ENCODE results near the gene ADAMTS17. TPM values are rescaled to one million over a fixed set of nuclear protein-coding genes. Genes with fewer than 3 reads are reported as not detected.
A peak's percentile ranks its signal among the peaks of the same experiment; 100 is the strongest.

The ADAMTS17 gene
- total and polyA plus RNA-seq, 7 donors = 4.4 to 93.0 (median 7.2) TPM

DNA sequence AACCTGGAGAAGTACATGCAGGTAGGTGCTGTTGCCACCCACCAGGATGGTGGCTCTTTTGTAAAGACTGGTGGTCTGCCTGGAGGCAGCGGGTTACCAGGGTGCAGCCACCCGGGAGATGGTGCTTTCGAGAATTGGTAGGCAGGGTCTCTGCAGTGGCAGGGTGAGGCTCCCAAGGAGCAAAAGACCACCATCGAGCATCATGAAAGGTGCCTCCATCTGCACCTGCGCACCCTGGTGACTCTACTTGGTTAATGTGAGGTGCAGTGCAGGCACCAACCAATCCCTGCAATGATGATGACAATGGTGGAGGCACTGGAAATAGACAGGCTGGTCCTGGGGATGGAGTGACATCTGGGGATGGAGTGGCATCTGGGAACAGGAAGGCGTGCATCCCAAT is 236.7 kb downstream of the ADAMTS17 start:
- H3K4me1 ChIP-seq = no peaks in the 10 kb centered on the region
- DNase-seq (no peak), ATAC-seq (no peak)
- no peaks in the 10 kb centered on the region for H3K9me3 ChIP-seq
- H3K27ac ChIP-seq = no peak overlapping the region
- H3K4me3 ChIP-seq = no peak overlapping the region
- peaks cover 0 to 37% of the 10 kb centered on the region in 2 donors for H3K36me3 ChIP-seq (ENCODE audit: insufficient read depth in 1 of 2, low read depth in 1 of 2)
- TF ChIP-seq, protein P1, sequence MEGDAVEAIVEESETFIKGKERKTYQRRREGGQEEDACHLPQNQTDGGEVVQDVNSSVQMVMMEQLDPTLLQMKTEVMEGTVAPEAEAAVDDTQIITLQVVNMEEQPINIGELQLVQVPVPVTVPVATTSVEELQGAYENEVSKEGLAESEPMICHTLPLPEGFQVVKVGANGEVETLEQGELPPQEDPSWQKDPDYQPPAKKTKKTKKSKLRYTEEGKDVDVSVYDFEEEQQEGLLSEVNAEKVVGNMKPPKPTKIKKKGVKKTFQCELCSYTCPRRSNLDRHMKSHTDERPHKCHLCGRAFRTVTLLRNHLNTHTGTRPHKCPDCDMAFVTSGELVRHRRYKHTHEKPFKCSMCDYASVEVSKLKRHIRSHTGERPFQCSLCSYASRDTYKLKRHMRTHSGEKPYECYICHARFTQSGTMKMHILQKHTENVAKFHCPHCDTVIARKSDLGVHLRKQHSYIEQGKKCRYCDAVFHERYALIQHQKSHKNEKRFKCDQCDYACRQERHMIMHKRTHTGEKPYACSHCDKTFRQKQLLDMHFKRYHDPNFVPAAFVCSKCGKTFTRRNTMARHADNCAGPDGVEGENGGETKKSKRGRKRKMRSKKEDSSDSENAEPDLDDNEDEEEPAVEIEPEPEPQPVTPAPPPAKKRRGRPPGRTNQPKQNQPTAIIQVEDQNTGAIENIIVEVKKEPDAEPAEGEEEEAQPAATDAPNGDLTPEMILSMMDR (IDR thresholded peaks at IDR 0.05) = no peak
- 96 to 98% (median 98%) methylated on average over 6 of the region's 6 CpGs for WGBS, 3 donors
- intact Hi-C loops (cut with DNase I) = no loop called here
- H3K27me3 ChIP-seq (ENCODE audit: insufficient read depth in 3 of 3, low read length in 2 of 3) = no peaks in the 10 kb centered on the region

- Histone ChIP-seq H3K36me3 (ENCODE audit: insufficient read depth in 1 of 2, low read depth in 1 of 2) (peaks cover 0 to 37% of the 10 kb centered on the region in 2 donors), H3K4me1 (no peaks in the 10 kb centered on the region), H3K27ac (no peak overlapping the region), H3K9me3 (no peaks in the 10 kb centered on the region), H3K27me3 (ENCODE audit: insufficient read depth in 3 of 3, low read length in 2 of 3) (no peaks in the 10 kb centered on the region), H3K4me3 (no peak overlapping the region)
- no peak for ATAC-seq
- 90 to 92% (median 91%) methylated on average over 3 of the region's 3 CpGs for WGBS, 3 donors
- TF ChIP-seq, protein P1 (IDR thresholded peaks at IDR 0.05) = no peak
- DNase-seq = no peak
- intact Hi-C loops (cut with DNase I) = no loop called here
Measured at GRCh38 chr15:100104245-100104644, 237.5 kb downstream of the ADAMTS17 start.

- Histone ChIP-seq H3K4me3 (no peak overlapping the region), H3K27ac (no peak overlapping the region), H3K9me3 (no peaks in the 10 kb centered on the region), H3K4me1 (no peaks in the 10 kb centered on the region), H3K36me3 (ENCODE audit: insufficient read depth in 1 of 2, low read depth in 1 of 2) (peaks cover 0 to 37% of the 10 kb centered on the region in 2 donors), H3K27me3 (ENCODE audit: insufficient read depth in 3 of 3, low read length in 2 of 3) (no peaks in the 10 kb centered on the region)
- 84 to 91% (median 89%) methylated on average over 6 of the region's 6 CpGs for WGBS, 3 donors
- intact Hi-C loops (cut with DNase I) = no loop called here
- TF ChIP-seq, protein P1 (IDR thresholded peaks at IDR 0.05) = no peak
- DNase-seq (no peak), ATAC-seq (no peak)
Measured at GRCh38 chr15:100103828-100104227, 237.9 kb downstream of the ADAMTS17 start.

DNA sequence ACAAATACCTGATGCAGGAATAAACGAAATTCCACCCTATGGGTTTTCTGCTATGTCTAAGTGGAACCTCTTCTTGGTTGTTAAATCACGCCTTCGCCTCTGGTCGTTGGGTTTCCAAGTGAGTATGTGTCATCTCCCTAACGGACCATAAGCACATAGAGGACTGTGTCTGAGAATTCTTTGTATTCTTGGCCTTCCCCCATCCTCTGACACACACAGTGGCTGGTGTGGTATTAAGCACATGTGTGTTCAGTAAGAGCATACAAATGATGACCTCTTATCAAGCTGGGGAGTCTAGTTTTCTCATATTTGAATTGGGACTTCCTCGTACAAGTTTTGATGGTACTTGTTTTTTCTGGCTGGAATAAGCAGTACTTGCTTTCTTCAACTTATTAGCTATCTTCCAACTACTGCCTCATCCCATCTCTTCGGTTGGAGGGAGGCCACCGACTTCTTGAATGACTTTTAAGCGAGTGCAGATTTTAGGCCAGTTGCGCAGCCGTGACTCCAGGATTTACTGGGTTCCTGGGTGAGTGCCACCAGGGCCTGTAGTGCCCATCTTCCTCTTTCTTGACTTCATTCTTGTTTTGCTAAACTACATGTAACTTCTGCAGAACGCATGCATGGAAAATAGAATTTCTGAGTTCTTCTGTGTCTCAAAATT is 240.2 kb downstream of the ADAMTS17 start:
- DNase-seq = peak; percentile 39 to 63
- Histone ChIP-seq H3K27ac (no peak overlapping the region), H3K27me3 (ENCODE audit: insufficient read depth in 3 of 3, low read length in 2 of 3) (no peaks in the 10 kb centered on the region), H3K36me3 (ENCODE audit: insufficient read depth in 1 of 2, low read depth in 1 of 2) (peaks cover 0 to 22% of the 10 kb centered on the region in 2 donors), H3K4me1 (no peaks in the 10 kb centered on the region), H3K9me3 (no peaks in the 10 kb centered on the region), H3K4me3 (no peak overlapping the region)
- peak in 1 of 4 donors; percentile 49 for ATAC-seq
- intact Hi-C loops (cut with DNase I) = no loop called here
- TF ChIP-seq, protein P1 (IDR thresholded peaks at IDR 0.05) = no peak
- WGBS, 3 donors = 48 to 67% (median 60%) methylated on average over 12 of the region's 12 CpGs

- TF ChIP-seq, protein P1 (IDR thresholded peaks at IDR 0.05) = no peak
- 52 to 73% (median 55%) methylated on average over 6 of the region's 6 CpGs for WGBS, 3 donors
- Histone ChIP-seq H3K4me3 (no peak overlapping the region), H3K27ac (no peak overlapping the region), H3K9me3 (no peaks in the 10 kb centered on the region), H3K4me1 (no peaks in the 10 kb centered on the region), H3K36me3 (ENCODE audit: insufficient read depth in 1 of 2, low read depth in 1 of 2) (peaks cover 0 to 24% of the 10 kb centered on the region in 2 donors), H3K27me3 (ENCODE audit: insufficient read depth in 3 of 3, low read length in 2 of 3) (no peaks in the 10 kb centered on the region)
- intact Hi-C loops (cut with DNase I) = no loop called here
- ATAC-seq = no peak
- no peak for DNase-seq
Measured at GRCh38 chr15:100100926-100101325, 240.8 kb downstream of the ADAMTS17 start.

Measured in psoas muscle (tissue), 8 donors.